HCT116 (cell line): ENCODE results near the gene MACROD1. TPM values are rescaled to one million over a fixed set of nuclear protein-coding genes. Genes with fewer than 3 reads are reported as not detected.

ENCODE experiments used
- ATAC-seq: fragments of 200-7000 bp; cut with Tn5 transposase; 2 replicates; pipeline ENCODE4 v1.9.1; 2020; ENCODE audit warnings: mild to moderate bottlenecking, moderate library complexity
- BruUV-seq: library from RNA; stranded (reverse); fragments of 400-500 nt; replicated peaks from 2 replicates; lab custom pipeline; 2021; lab: Mats Ljungman, UMichigan
- CTCF ChIA-PET: fragments of 300-600 bp; sonication (Branson Sonifier 250); formaldehyde crosslinking; loops from one replicate; lab custom pipeline; 2021; ENCODE audit warnings: antibody characterized with exemption; lab: Charles Lee
- POLR2A ChIA-PET: fragments of 300-600, 350-600 bp; sonication (Branson Sonifier 250); formaldehyde crosslinking; loops from one replicate; lab custom pipeline; 2021; ENCODE audit warnings: antibody characterized with exemption; lab: Charles Lee
- RAD21 ChIA-PET, 2 experiments: fragments of 300-600 bp; sonication (Branson Sonifier 250); formaldehyde crosslinking; loops; one replicate each; lab custom pipeline; 2023; ENCODE audit warnings: low total read pairs in 2 of 2; ENCODE audit not compliant: uncharacterized antibody in 2 of 2, unreplicated experiment in 2 of 2, low non-redundant PET in 1 of 2; lab: Charles Lee
- DNase-seq: peaks from one replicate; pipeline ENCODE4 v3.0.0-alpha.2; 2010; ENCODE audit warnings: low read depth, low spot score
- H2AFZ ChIP-seq: fragments of 200-600 bp; shearing (Covaris generic), sonication (generic); 2 replicates; pipeline ENCODE4 v1.6.1; 2017; ENCODE audit warnings: low read depth, mixed run types, mixed read lengths, antibody characterized with exemption, low read length; ENCODE audit not compliant: poor library complexity, severe bottlenecking
- H3K27ac ChIP-seq: 2 replicates; pipeline ENCODE4 v1.5.1; 2012; ENCODE audit warnings: low read depth, low read length
- H3K27me3 ChIP-seq: fragments of 200-600 bp; sonication (generic); 2 replicates; pipeline ENCODE4 v1.6.1; 2016; ENCODE audit warnings: mixed run types, low read length, mixed read lengths; ENCODE audit not compliant: insufficient read depth
- H3K36me3 ChIP-seq, 2 experiments: fragments of 200-500 bp in 1 of 2; fragments of 200-600 bp in 1 of 2; sonication (Bioruptor generic) in 1 of 2; sonication (generic) in 1 of 2; 2 replicates each; pipeline versions ENCODE4 v1.5.1 to v1.6.1; 2014 to 2016; ENCODE audit warnings: low read length in 2 of 2, inconsistent platforms in 1 of 2, mixed read lengths in 1 of 2, mixed run types in 1 of 2; ENCODE audit not compliant: insufficient read depth in 2 of 2, control insufficient read depth in 1 of 2
- H3K4me1 ChIP-seq, 2 experiments: fragments of 200-600 bp in 1 of 2; sonication (generic) in 1 of 2; 2 replicates each; pipeline versions ENCODE4 v1.5.1 to v1.6.1; 2012 to 2017; ENCODE audit warnings: low read length in 2 of 2, inconsistent platforms in 1 of 2, mild to moderate bottlenecking in 1 of 2, mixed read lengths in 1 of 2, mixed run types in 1 of 2, moderate library complexity in 1 of 2; ENCODE audit not compliant: insufficient read depth in 2 of 2, control insufficient read depth in 1 of 2
- H3K4me2 ChIP-seq: fragments of 200-600 bp; sonication (generic); 2 replicates; pipeline ENCODE4 v1.6.1; 2017; ENCODE audit warnings: mixed run types, low read length, mixed read lengths
- H3K4me3 ChIP-seq, 2 experiments: fragments of 200-600 bp in 1 of 2; sonication (generic) in 1 of 2; replicated peaks in 1 of 2; 2 replicates each; pipeline ENCODE4 v1.5.1; 2011 to 2016; ENCODE audit warnings: low read length in 2 of 2, control low read depth in 1 of 2, low read depth in 1 of 2, mild to moderate bottlenecking in 1 of 2, mixed read lengths in 1 of 2, mixed run types in 1 of 2
- H3K79me2 ChIP-seq: fragments of 200-600 bp; sonication (generic); 2 replicates; pipeline ENCODE4 v1.6.1; 2017; ENCODE audit warnings: mild to moderate bottlenecking, mixed run types, low read length, moderate library complexity, mixed read lengths; ENCODE audit not compliant: insufficient read depth
- H3K9ac ChIP-seq: fragments of 200-600 bp; sonication (generic); 2 replicates; pipeline ENCODE4 v1.6.1; 2016; ENCODE audit warnings: low read length, mixed read lengths
- H3K9me2 ChIP-seq: fragments of 200-600 bp; sonication (generic), shearing (Covaris generic); 2 replicates; pipeline ENCODE4 v1.6.1; 2017; ENCODE audit warnings: mixed run types, mild to moderate bottlenecking, moderate library complexity; ENCODE audit not compliant: insufficient read depth
- H3K9me3 ChIP-seq, 2 experiments: fragments of 200-500 bp in 1 of 2; fragments of 200-600 bp in 1 of 2; sonication (Bioruptor generic) in 1 of 2; sonication (generic) in 1 of 2; 2 replicates each; pipeline ENCODE4 v1.6.1; 2014 to 2017; ENCODE audit warnings: low read length in 2 of 2, mixed read lengths in 2 of 2, inconsistent platforms in 1 of 2, low read depth in 1 of 2, mild to moderate bottlenecking in 1 of 2, mixed run types in 1 of 2, moderate library complexity in 1 of 2; ENCODE audit not compliant: control insufficient read depth in 1 of 2, insufficient read depth in 1 of 2
- H4K20me1 ChIP-seq: fragments of 200-600 bp; sonication (generic), shearing (Covaris generic); 2 replicates; pipeline ENCODE4 v1.6.1; 2017; ENCODE audit warnings: mixed run types, mild to moderate bottlenecking, moderate library complexity; ENCODE audit not compliant: insufficient read depth
- CBX3 ChIP-seq: IDR thresholded peaks from 2 replicates; pipeline ENCODE4 v1.6.1; 2012; ENCODE audit warnings: low read depth
- CEBPB ChIP-seq: IDR thresholded peaks from 2 replicates; pipeline ENCODE4 v1.6.1; 2012; ENCODE audit warnings: low read depth
- EGR1 ChIP-seq: IDR thresholded peaks from 2 replicates; pipeline ENCODE4 v1.6.1; 2012; ENCODE audit warnings: low read depth
- EZH2phosphoT487 ChIP-seq: fragments of 200-600 bp; IDR thresholded peaks from 2 replicates; pipeline ENCODE4 v1.6.1; 2018; ENCODE audit warnings: antibody characterized with exemption, borderline replicate concordance
- FOSL1 ChIP-seq: IDR thresholded peaks from 2 replicates; pipeline ENCODE4 v1.6.1; 2012; ENCODE audit warnings: low read depth
- JUND ChIP-seq: IDR thresholded peaks from 2 replicates; pipeline ENCODE4 v1.6.1; 2012
- POLR2A ChIP-seq: IDR thresholded peaks from 2 replicates; pipeline ENCODE4 v1.7.0; 2011; ENCODE audit warnings: borderline replicate concordance; ENCODE audit not compliant: insufficient read depth, insufficient read length; ENCODE audit errors: extremely low read depth
- POLR2AphosphoS5 ChIP-seq: IDR thresholded peaks from 2 replicates; pipeline ENCODE4 v1.6.1; 2011; ENCODE audit warnings: mild to moderate bottlenecking, low read depth, low read length, moderate library complexity
- SRF ChIP-seq: IDR thresholded peaks from 2 replicates; pipeline ENCODE4 v1.6.1; 2012; ENCODE audit warnings: low read depth
- TCF7L2 ChIP-seq: IDR thresholded peaks from 2 replicates; pipeline ENCODE4 v1.7.0; 2011; ENCODE audit warnings: borderline replicate concordance, inconsistent platforms; ENCODE audit not compliant: insufficient read depth, insufficient read length; ENCODE audit errors: extremely low read depth
- ZFX ChIP-seq: fragments of 450-650 bp; IDR thresholded peaks from 2 replicates; pipeline ENCODE4 v1.6.1; 2017
- ZNF274 ChIP-seq: fragments of 200-500 bp; sonication (Bioruptor generic); IDR thresholded peaks from 2 replicates; pipeline ENCODE4 v1.6.1; 2014; ENCODE audit warnings: mild to moderate bottlenecking, low read depth, low read length, inconsistent platforms
- intact Hi-C: fragments of 100-400 bp; cut with micrococcal nuclease; formaldehyde crosslinking; loops from 2 replicates; pipeline ENCODE4 v1.10.0; 2022
- total RNA-seq: library from RNA; stranded (reverse); gene quantifications from one replicate; pipeline ENCODE4 v1.2.1, GENCODE V29; 2021; ENCODE audit not compliant: unreplicated experiment
- TF ChIP-seq, protein P1 (sequence below): IDR thresholded peaks from 2 replicates; pipeline ENCODE4 v1.6.1; 2012
- TF ChIP-seq, protein P2 (sequence below), 3 experiments: fragments of 200-600 bp in 1 of 3; sonication (generic) in 1 of 3; IDR thresholded peaks in 2 of 3; conservative IDR thresholded peaks in 1 of 3; 2 replicates each; pipeline ENCODE4 v1.5.1; 2012 to 2017; ENCODE audit warnings: low read depth in 2 of 3, low read length in 2 of 3, antibody characterized with exemption in 1 of 3, borderline replicate concordance in 1 of 3, control low read depth in 1 of 3, mild to moderate bottlenecking in 1 of 3, mixed read lengths in 1 of 3, mixed run types in 1 of 3, moderate library complexity in 1 of 3; ENCODE audit not compliant: insufficient read depth in 1 of 3
- TF ChIP-seq, protein P3 (sequence below): IDR thresholded peaks from 2 replicates; pipeline ENCODE4 v1.6.1; 2012
- TF ChIP-seq, protein P4 (sequence below): IDR thresholded peaks from 2 replicates; pipeline ENCODE4 v1.6.1; 2011; ENCODE audit warnings: mild to moderate bottlenecking, low read length, moderate library complexity; ENCODE audit not compliant: insufficient replicate concordance; ENCODE audit errors: extremely low read depth

MACROD1 gene
- total RNA-seq, 1 experiment from 2014 or later: 61.1 TPM

DNA sequence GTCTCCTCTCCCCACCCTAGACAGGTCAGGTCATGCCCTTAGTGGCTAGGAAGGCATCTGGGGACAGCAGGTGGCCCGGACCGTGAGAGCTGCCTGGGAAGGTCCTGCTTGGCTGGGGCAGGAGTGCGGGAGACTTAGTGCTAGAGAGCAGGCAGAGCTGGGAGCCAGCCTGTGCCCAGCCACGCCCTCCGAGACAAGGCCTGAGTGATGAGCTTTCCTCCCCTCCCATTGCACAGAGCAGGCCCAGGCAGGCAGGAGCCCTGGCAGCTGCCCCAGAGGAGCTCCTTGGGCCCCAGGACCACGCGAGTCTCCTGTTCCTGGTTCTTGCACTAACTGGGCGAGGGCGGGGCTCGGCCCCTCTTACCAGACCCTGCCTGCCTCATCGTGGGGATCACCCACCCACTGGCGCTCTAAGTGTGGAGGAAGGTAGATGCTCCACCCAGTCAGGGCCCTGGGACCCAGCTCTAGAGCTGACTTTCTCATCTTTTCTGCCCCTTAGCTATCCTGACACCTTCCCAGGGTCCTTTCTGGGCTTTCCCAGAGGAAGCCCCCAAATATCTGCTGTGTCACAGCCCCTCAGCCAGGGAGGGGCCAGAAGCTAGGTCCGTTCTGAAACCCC lies 44.9 kb downstream of the MACROD1 start:
- no peaks in the 10 kb centered on the region for H3K79me2 ChIP-seq
- H3K9me3 ChIP-seq: no peaks in the 10 kb centered on the region
- no peak overlapping the region for H3K9ac ChIP-seq
- intact Hi-C loops: no loop called here
- no peak for TF ChIP-seq CBX3
- no peak for TF ChIP-seq TCF7L2
- no peak for TF ChIP-seq ZFX
- TF ChIP-seq POLR2A: no peak
- no peak for TF ChIP-seq POLR2AphosphoS5
- TF ChIP-seq, protein P1, sequence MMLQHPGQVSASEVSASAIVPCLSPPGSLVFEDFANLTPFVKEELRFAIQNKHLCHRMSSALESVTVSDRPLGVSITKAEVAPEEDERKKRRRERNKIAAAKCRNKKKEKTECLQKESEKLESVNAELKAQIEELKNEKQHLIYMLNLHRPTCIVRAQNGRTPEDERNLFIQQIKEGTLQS: no peak
- no peak for TF ChIP-seq EGR1
- TF ChIP-seq, protein P2, sequence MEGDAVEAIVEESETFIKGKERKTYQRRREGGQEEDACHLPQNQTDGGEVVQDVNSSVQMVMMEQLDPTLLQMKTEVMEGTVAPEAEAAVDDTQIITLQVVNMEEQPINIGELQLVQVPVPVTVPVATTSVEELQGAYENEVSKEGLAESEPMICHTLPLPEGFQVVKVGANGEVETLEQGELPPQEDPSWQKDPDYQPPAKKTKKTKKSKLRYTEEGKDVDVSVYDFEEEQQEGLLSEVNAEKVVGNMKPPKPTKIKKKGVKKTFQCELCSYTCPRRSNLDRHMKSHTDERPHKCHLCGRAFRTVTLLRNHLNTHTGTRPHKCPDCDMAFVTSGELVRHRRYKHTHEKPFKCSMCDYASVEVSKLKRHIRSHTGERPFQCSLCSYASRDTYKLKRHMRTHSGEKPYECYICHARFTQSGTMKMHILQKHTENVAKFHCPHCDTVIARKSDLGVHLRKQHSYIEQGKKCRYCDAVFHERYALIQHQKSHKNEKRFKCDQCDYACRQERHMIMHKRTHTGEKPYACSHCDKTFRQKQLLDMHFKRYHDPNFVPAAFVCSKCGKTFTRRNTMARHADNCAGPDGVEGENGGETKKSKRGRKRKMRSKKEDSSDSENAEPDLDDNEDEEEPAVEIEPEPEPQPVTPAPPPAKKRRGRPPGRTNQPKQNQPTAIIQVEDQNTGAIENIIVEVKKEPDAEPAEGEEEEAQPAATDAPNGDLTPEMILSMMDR (IDR thresholded peaks at IDR 0.05 in 2 of 3, conservative IDR thresholded peaks at IDR 0.05 in 1 of 3; ENCODE audit: borderline replicate concordance in 1 of 3, insufficient read depth in 1 of 3, low read depth in 2 of 3, low read length in 2 of 3): no peak
- TF ChIP-seq, protein P3, sequence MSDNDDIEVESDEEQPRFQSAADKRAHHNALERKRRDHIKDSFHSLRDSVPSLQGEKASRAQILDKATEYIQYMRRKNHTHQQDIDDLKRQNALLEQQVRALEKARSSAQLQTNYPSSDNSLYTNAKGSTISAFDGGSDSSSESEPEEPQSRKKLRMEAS: no peak
- TF ChIP-seq SRF: no peak
- no peak for TF ChIP-seq EZH2phosphoT487
- no peak for TF ChIP-seq JUND
- TF ChIP-seq CEBPB: no peak
- TF ChIP-seq, protein P4, sequence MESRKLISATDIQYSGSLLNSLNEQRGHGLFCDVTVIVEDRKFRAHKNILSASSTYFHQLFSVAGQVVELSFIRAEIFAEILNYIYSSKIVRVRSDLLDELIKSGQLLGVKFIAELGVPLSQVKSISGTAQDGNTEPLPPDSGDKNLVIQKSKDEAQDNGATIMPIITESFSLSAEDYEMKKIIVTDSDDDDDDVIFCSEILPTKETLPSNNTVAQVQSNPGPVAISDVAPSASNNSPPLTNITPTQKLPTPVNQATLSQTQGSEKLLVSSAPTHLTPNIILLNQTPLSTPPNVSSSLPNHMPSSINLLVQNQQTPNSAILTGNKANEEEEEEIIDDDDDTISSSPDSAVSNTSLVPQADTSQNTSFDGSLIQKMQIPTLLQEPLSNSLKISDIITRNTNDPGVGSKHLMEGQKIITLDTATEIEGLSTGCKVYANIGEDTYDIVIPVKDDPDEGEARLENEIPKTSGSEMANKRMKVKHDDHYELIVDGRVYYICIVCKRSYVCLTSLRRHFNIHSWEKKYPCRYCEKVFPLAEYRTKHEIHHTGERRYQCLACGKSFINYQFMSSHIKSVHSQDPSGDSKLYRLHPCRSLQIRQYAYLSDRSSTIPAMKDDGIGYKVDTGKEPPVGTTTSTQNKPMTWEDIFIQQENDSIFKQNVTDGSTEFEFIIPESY: no peak
- no peak for TF ChIP-seq ZNF274
- no peak for TF ChIP-seq FOSL1
- DNase-seq: no peak
- no peak overlapping the region for H3K27ac ChIP-seq
- H3K4me1 ChIP-seq: no peaks in the 10 kb centered on the region; a peak in 1 of 4 replicates
- POLR2A ChIA-PET: no interaction called here
- no peaks in the 10 kb centered on the region for H3K9me2 ChIP-seq
- RAD21 ChIA-PET: no interaction called here
- no peak overlapping the region for H3K4me2 ChIP-seq
- H3K36me3 ChIP-seq: no peaks in the 10 kb centered on the region
- ATAC-seq: peak; percentile 67
- no peaks in the 10 kb centered on the region for H3K27me3 ChIP-seq
- BruUV-seq: no TSS peak
- H4K20me1 ChIP-seq: no peaks in the 10 kb centered on the region
- no peak overlapping the region for H3K4me3 ChIP-seq
- H2AFZ ChIP-seq: no peak overlapping the region
- CTCF ChIA-PET: no interaction called here
